COR-L47 (cell line): ENCODE data around the gene PLA2G2F.

ENCODE experiments used
- DNase-seq: peaks from one replicate; lab custom pipeline; 2025; lab: John Stamatoyannopoulos, UW

Gene PLA2G2F

GRCh38 chr1:20172033-20172590, 33.0 kb downstream of the PLA2G2F start:
- DNase-seq, result no peak

GRCh38 chr1:20174937-20175666, 36.0 kb downstream of the PLA2G2F start:
- no peak for DNase-seq

- no peak for DNase-seq
These were observed 39.7 kb downstream of the PLA2G2F start for GRCh38 chr1:20178634-20179370.

- DNase-seq, result no peak
These were observed 40.4 kb downstream of the PLA2G2F start for GRCh38 chr1:20179371-20180128.

- DNase-seq, result no peak
These were observed 41.2 kb downstream of the PLA2G2F start for GRCh38 chr1:20180129-20180843.

- DNase-seq, result no peak
These were observed 41.7 kb downstream of the PLA2G2F start for GRCh38 chr1:20180844-20181207.

GRCh38 chr1:20182415-20182814, 43.3 kb downstream of the PLA2G2F start:
- no peak for DNase-seq

GRCh38 chr1:20183035-20183434, 43.9 kb downstream of the PLA2G2F start:
- DNase-seq, result no peak

GRCh38 chr1:20183616-20184271, 44.6 kb downstream of the PLA2G2F start:
- DNase-seq, result no peak

- no peak for DNase-seq
These were observed 45.4 kb downstream of the PLA2G2F start for GRCh38 chr1:20184481-20184900.

- no peak for DNase-seq
These were observed 46.1 kb downstream of the PLA2G2F start for GRCh38 chr1:20184997-20185833.

GRCh38 chr1:20185834-20186782, 47.0 kb downstream of the PLA2G2F start, which contains the start of the genes PLA2G2C and UBXN10:
PLA2G2C (minus strand) TSS chr1:20186518; CDS start chr1:20177363, 9,155 bp downstream.
UBXN10 (plus strand) TSS chr1:20186096; CDS start chr1:20190562, 4,466 bp downstream.
- no peak for DNase-seq

- peak; percentile 71 for DNase-seq
These were observed 48.1 kb downstream of the PLA2G2F start for GRCh38 chr1:20187103-20187812.

- DNase-seq, result no peak
These were observed 48.8 kb downstream of the PLA2G2F start for GRCh38 chr1:20187813-20188454.

- DNase-seq, result no peak
These were observed 49.3 kb downstream of the PLA2G2F start for GRCh38 chr1:20188455-20188817.

- DNase-seq, result no peak
These were observed 50.5 kb downstream of the PLA2G2F start for GRCh38 chr1:20189664-20190063.

GRCh38 chr1:20190256-20191160, 51.4 kb downstream of the PLA2G2F start:
- no peak for DNase-seq
